HS-5 (cell line): ENCODE data around the gene LMTK2.
A peak's percentile ranks its signal among the peaks of the same experiment; 100 is the strongest.

Source experiments
- DNase-seq: peaks from one replicate; pipeline ENCODE4 v3.0.0-alpha.2; 2012; ENCODE audit warnings: low read depth

The LMTK2 gene

GRCh38 chr7:98137134-98137825 lies 30.6 kb downstream of the LMTK2 start:
- no peak for DNase-seq

- no peak for DNase-seq
Measured at GRCh38 chr7:98137826-98138151, 31.1 kb downstream of the LMTK2 start.

- DNase-seq, result no peak
Measured at GRCh38 chr7:98138672-98139071, 32.0 kb downstream of the LMTK2 start.

GRCh38 chr7:98142658-98143057 lies 36.0 kb downstream of the LMTK2 start:
- no peak for DNase-seq

- no peak for DNase-seq
Measured at GRCh38 chr7:98148607-98149006, 41.9 kb downstream of the LMTK2 start.

- no peak for DNase-seq
Measured at GRCh38 chr7:98149116-98149692, 42.5 kb downstream of the LMTK2 start.

- DNase-seq, result no peak
Measured at GRCh38 chr7:98151884-98152283, 45.2 kb downstream of the LMTK2 start.

GRCh38 chr7:98156700-98157099 lies 50.0 kb downstream of the LMTK2 start:
- no peak for DNase-seq

- no peak for DNase-seq
Measured at GRCh38 chr7:98157761-98158160, 51.1 kb downstream of the LMTK2 start.

GRCh38 chr7:98162758-98163157 lies 56.1 kb downstream of the LMTK2 start:
- DNase-seq, result no peak

GRCh38 chr7:98163269-98163668 lies 56.6 kb downstream of the LMTK2 start:
- no peak for DNase-seq

- no peak for DNase-seq
Measured at GRCh38 chr7:98163704-98164494, 57.2 kb downstream of the LMTK2 start.

GRCh38 chr7:98165827-98166667 lies 59.4 kb downstream of the LMTK2 start:
- DNase-seq, result no peak

GRCh38 chr7:98166668-98166970 lies 60.0 kb downstream of the LMTK2 start:
- no peak for DNase-seq

GRCh38 chr7:98167653-98168052 lies 61.0 kb downstream of the LMTK2 start:
- DNase-seq, result no peak

- DNase-seq, result peak; percentile 10
Measured at GRCh38 chr7:98168181-98168903, 61.7 kb downstream of the LMTK2 start.

- no peak for DNase-seq
Measured at GRCh38 chr7:98168904-98169621, 62.4 kb downstream of the LMTK2 start.

GRCh38 chr7:98170966-98171365 lies 64.3 kb downstream of the LMTK2 start:
- no peak for DNase-seq

GRCh38 chr7:98171449-98171848 lies 64.8 kb downstream of the LMTK2 start:
- DNase-seq, result no peak

GRCh38 chr7:98174334-98175259 lies 67.9 kb downstream of the LMTK2 start:
- no peak for DNase-seq
